Spleen (tissue), 11 donors: ENCODE results near the gene PCYT2. TPM values are rescaled to one million over a fixed set of nuclear protein-coding genes. Genes with fewer than 3 reads are reported as not detected.

Source experiments
- DNase-seq: peaks from one replicate; pipeline ENCODE4 v3.0.0-alpha.2; 2020
- H3K27ac ChIP-seq, 8 donors: fragments of 200-600 bp; sonication (generic) in 7 of 8; 1 replicate in 4 of 8; 2 replicates in 4 of 8; pipeline versions ENCODE4 v1.5.0 to v1.8.0; 2016 to 2021; ENCODE audit warnings: inconsistent platforms in 4 of 8, mild to moderate bottlenecking in 4 of 8, moderate library complexity in 1 of 8
- H3K27me3 ChIP-seq, 7 donors: fragments of 200-600 bp; sonication (generic) in 6 of 7; replicated peaks in 1 of 7; 1 replicate in 4 of 7; 2 replicates in 3 of 7; pipeline versions ENCODE4 v1.5.0 to v1.8.0; 2016 to 2021; ENCODE audit warnings: inconsistent platforms in 3 of 7, mild to moderate bottlenecking in 1 of 7
- H3K36me3 ChIP-seq, 6 donors: fragments of 200-600 bp; sonication (generic) in 5 of 6; 1 replicate in 4 of 6; 2 replicates in 2 of 6; pipeline versions ENCODE4 v1.5.0 to v1.8.0; 2016 to 2021; ENCODE audit warnings: inconsistent platforms in 2 of 6
- H3K4me1 ChIP-seq, 6 donors: fragments of 200-600 bp; sonication (generic) in 5 of 6; 1 replicate in 3 of 6; 2 replicates in 3 of 6; pipeline versions ENCODE4 v1.5.0 to v1.8.0; 2016 to 2021; ENCODE audit warnings: inconsistent platforms in 3 of 6
- H3K4me3 ChIP-seq, 8 donors: fragments of 200-600 bp; sonication (generic) in 7 of 8; 1 replicate in 4 of 8; 2 replicates in 4 of 8; pipeline versions ENCODE4 v1.5.0 to v1.8.0; 2016 to 2021; ENCODE audit warnings: inconsistent platforms in 4 of 8, mild to moderate bottlenecking in 4 of 8, moderate library complexity in 2 of 8
- H3K9me3 ChIP-seq, 8 donors: fragments of 200-600 bp; sonication (generic) in 7 of 8; 1 replicate in 4 of 8; 2 replicates in 4 of 8; pipeline versions ENCODE4 v1.5.0 to v1.8.0; 2016 to 2021; ENCODE audit warnings: inconsistent platforms in 4 of 8
- POLR2A ChIP-seq, 3 donors: fragments of 450-650 bp; IDR thresholded peaks; one replicate each; pipeline ENCODE4 v1.5.1; 2017; ENCODE audit warnings: antibody characterized with exemption in 3 of 3, mild to moderate bottlenecking in 1 of 3
- POLR2AphosphoS5 ChIP-seq, 3 donors: sonication (generic); formaldehyde crosslinking; IDR thresholded peaks; one replicate each; pipeline ENCODE4 v1.5.1; 2017; ENCODE audit warnings: antibody characterized with exemption in 3 of 3
- WGBS, 5 donors: extraction: QIAGEN DNeasy Blood & Tissue Kit in 3 of 5; methylation state at CpG; one replicate each; pipeline versions ENCODE4 v1.1.5 to v1.1.7; 2013 to 2018; 5-methylcytosine and 5-hydroxymethylcytosine counted together
- intact Hi-C: fragments of 100-400 bp; cut with DNase I; formaldehyde crosslinking; loops from one replicate; pipeline ENCODE4 v1.15.0; 2023; ENCODE audit warnings: low total_unique reads
- polyA plus RNA-seq, 3 donors: library from polyadenylated mRNA; stranded (reverse); fragments of 200-250 nt; gene quantifications; one replicate each; pipeline ENCODE4 v1.2.1, GENCODE V29; 2013
- total RNA-seq, 7 donors: library from RNA; depleted of rRNA in 3 of 7; stranded (reverse); fragments of >200 nt in 3 of 7; fragmentation: NEBNext Ultra II Directional in 4 of 7; extraction: Animal tissue kit (Norgen Biotek cat#: 25700) in 4 of 7; gene quantifications; one replicate each; pipeline versions ENCODE4 v1.1.0 to v1.2.1, GENCODE V29; 2016 to 2021
- TF ChIP-seq, protein P1 (sequence below), 11 experiments: fragments of 200-600 bp in 7 of 11; fragments of 450-650 bp in 4 of 11; sonication (generic) in 4 of 11; IDR thresholded peaks in 8 of 11; conservative IDR thresholded peaks in 3 of 11; 1 replicate in 7 of 11; 2 replicates in 4 of 11; pipeline versions ENCODE4 v1.4.0 to v1.8.0; 2016 to 2021; ENCODE audit warnings: antibody characterized with exemption in 11 of 11, inconsistent platforms in 4 of 11, mild to moderate bottlenecking in 1 of 11
- donor health status: healthy with polysubstance abuse.
- donor health status: DM: no; HTN: no; CAD: no; lungs with moderate emphysema.
- donor health status: DM: no; HTN: no; CAD: no.
- donor health status: Bipolar disorder and iron deficiency.
- donor health status: healthy.
- donor health status: DM: no; HTN: no; CAD: no.
- donor health status: DM: yes; HTN: yes; CAD: no.

The PCYT2 gene
- total and polyA plus RNA-seq, 10 donors, result 12.5 to 25.5 (median 16.2) TPM

GRCh38 chr17:81888105-81888987, 22.9 kb downstream of the PCYT2 start:
- Histone ChIP-seq H3K4me3 (no peak overlapping the region), H3K36me3 (peaks cover 4 to 72% (median 64%) of the 10 kb centered on the region in 6 donors), H3K4me1 (peaks cover 12 to 49% (median 34%) of the 10 kb centered on the region in 6 donors), H3K27ac (no peak overlapping the region), H3K27me3 (no peaks in the 10 kb centered on the region), H3K9me3 (no peaks in the 10 kb centered on the region)
- intact Hi-C loops, result no loop called here
- TF ChIP-seq POLR2A (IDR thresholded peaks at IDR 0.05) (no peak), POLR2AphosphoS5 (IDR thresholded peaks at IDR 0.05) (no peak)
- TF ChIP-seq, protein P1, sequence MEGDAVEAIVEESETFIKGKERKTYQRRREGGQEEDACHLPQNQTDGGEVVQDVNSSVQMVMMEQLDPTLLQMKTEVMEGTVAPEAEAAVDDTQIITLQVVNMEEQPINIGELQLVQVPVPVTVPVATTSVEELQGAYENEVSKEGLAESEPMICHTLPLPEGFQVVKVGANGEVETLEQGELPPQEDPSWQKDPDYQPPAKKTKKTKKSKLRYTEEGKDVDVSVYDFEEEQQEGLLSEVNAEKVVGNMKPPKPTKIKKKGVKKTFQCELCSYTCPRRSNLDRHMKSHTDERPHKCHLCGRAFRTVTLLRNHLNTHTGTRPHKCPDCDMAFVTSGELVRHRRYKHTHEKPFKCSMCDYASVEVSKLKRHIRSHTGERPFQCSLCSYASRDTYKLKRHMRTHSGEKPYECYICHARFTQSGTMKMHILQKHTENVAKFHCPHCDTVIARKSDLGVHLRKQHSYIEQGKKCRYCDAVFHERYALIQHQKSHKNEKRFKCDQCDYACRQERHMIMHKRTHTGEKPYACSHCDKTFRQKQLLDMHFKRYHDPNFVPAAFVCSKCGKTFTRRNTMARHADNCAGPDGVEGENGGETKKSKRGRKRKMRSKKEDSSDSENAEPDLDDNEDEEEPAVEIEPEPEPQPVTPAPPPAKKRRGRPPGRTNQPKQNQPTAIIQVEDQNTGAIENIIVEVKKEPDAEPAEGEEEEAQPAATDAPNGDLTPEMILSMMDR (IDR thresholded peaks at IDR 0.05 in 8 of 11, conservative IDR thresholded peaks at IDR 0.05 in 3 of 11), result no peak
- 92 to 97% (median 96%) methylated on average over 43 to 44 of the region's 44 CpGs for WGBS, 5 donors
- DNase-seq, result no peak

- no peak overlapping the region for H3K27ac ChIP-seq
- TF ChIP-seq POLR2A (IDR thresholded peaks at IDR 0.05), result no peak
- TF ChIP-seq POLR2AphosphoS5 (IDR thresholded peaks at IDR 0.05), result peak in 1 of 3 donors; percentile 39
- DNase-seq, result no peak
- peaks cover 4 to 95% (median 67%) of the 10 kb centered on the region in 6 donors for H3K36me3 ChIP-seq
- no peaks in the 10 kb centered on the region for H3K27me3 ChIP-seq
- no peak overlapping the region for H3K4me3 ChIP-seq
- intact Hi-C loops, result no loop called here
- peaks cover 12 to 33% (median 20%) of the 10 kb centered on the region in 6 donors for H3K4me1 ChIP-seq
- 90 to 99% (median 96%) methylated on average over 11 of the region's 11 CpGs for WGBS, 5 donors
- H3K9me3 ChIP-seq, result no peaks in the 10 kb centered on the region
Observed at GRCh38 chr17:81885869-81886548, 25.2 kb downstream of the PCYT2 start.

DNA sequence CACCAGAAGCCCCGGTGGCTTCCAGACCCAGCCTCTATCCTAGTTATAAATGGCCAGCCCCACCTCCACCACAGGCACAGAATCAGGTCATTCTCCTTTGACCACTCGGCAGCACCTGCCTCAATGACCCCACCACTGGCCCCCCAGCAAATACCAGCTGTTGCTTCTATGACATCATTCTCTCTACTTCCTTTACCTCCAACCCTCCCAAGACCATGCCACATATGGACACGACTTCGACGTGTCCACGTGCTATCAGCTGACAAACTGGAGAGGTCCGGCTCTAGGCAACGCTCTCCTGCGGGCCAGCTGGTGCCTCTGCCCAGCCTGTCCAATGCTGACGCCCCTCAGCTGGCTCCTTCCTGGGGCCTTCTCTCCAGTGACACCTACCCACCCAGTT, 25.7 kb downstream of the PCYT2 start:
- Histone ChIP-seq H3K36me3 (peaks cover 4 to 100% (median 67%) of the 10 kb centered on the region in 6 donors), H3K27ac (no peak overlapping the region), H3K27me3 (no peaks in the 10 kb centered on the region), H3K4me1 (peaks cover 8 to 27% (median 16%) of the 10 kb centered on the region in 6 donors), H3K4me3 (no peak overlapping the region), H3K9me3 (no peaks in the 10 kb centered on the region)
- intact Hi-C loops, result no loop called here
- WGBS, 5 donors, result 89 to 92% (median 91%) methylated on average over 10 of the region's 10 CpGs
- no peak for TF ChIP-seq POLR2A (IDR thresholded peaks at IDR 0.05)
- TF ChIP-seq POLR2AphosphoS5 (IDR thresholded peaks at IDR 0.05), result peak in 1 of 3 donors; percentile 6
- TF ChIP-seq, protein P1 (IDR thresholded peaks at IDR 0.05 in 8 of 11, conservative IDR thresholded peaks at IDR 0.05 in 3 of 11), result no peak
- no peak for DNase-seq

- WGBS, 5 donors, result 91 to 98% (median 93%) methylated on average over 3 to 5 of the region's 5 CpGs
- no peak for DNase-seq
- H3K36me3 ChIP-seq, result peaks cover 4 to 100% (median 67%) of the 10 kb centered on the region in 6 donors
- no peak overlapping the region for H3K4me3 ChIP-seq
- no peak for TF ChIP-seq POLR2A (IDR thresholded peaks at IDR 0.05)
- TF ChIP-seq POLR2AphosphoS5 (IDR thresholded peaks at IDR 0.05), result no peak
- TF ChIP-seq, protein P1 (IDR thresholded peaks at IDR 0.05 in 8 of 11, conservative IDR thresholded peaks at IDR 0.05 in 3 of 11), result no peak
- H3K9me3 ChIP-seq, result no peaks in the 10 kb centered on the region
- H3K27me3 ChIP-seq, result no peaks in the 10 kb centered on the region
- intact Hi-C loops, result no loop called here
- H3K4me1 ChIP-seq, result peaks cover 3 to 22% (median 11%) of the 10 kb centered on the region in 6 donors
- no peak overlapping the region for H3K27ac ChIP-seq
Observed at GRCh38 chr17:81884968-81885367, 26.2 kb downstream of the PCYT2 start.
